ENCODE measurements around the gene LMNB1. TPM values are rescaled to one million over a fixed set of nuclear protein-coding genes. Genes with fewer than 3 reads are reported as not detected.

LMNB1 gene
- total RNA-seq, 1 experiment from 2014 or later = 119 TPM

DNA sequence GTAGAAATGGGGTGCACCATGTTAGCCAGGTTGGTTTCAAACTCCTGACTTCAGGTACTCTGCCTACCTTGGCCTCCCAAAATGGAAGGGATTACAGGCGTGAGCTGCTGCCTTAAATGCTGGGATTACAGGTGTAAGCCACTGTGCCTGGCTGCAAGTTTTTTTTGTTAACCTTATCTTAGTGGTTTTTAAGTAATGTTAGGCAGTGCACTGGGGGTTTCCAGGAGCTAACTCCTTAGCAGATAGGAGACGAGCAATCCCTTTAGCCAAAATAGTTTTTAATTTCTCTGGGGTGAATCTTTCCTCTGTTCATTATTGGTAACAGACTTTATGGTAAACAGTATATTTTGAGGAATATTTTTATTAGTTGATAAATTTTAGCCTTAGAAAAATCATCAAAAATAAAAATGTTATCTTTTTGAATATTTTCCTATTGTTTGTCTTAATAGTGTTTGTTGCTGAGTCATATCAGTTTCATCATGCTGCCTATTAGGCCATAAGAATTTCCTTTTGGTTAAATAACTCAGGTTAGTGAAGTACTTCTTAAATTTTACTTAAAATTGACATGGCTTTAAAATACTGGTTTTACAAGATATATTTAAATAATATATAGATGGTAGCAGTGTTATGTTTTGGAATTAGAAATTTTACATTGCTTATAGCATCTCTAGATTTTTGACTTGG, 37.9 kb downstream of the LMNB1 start:
- intact Hi-C loops (cut with micrococcal nuclease) = no loop called here
- BruUV-seq (replicated peaks) = no TSS peak
- Histone ChIP-seq H3K9me2 (replicated peaks; ENCODE audit: low read length) (no peaks in the 10 kb centered on the region), H3K9me3 (ENCODE audit: low read length) (no peaks in the 10 kb centered on the region), H3K4me3 (ENCODE audit: low read length) (no peak overlapping the region), H3K27me3 (ENCODE audit: low read length) (no peaks in the 10 kb centered on the region), H3K27ac (ENCODE audit: low read length) (no peak overlapping the region), H3K79me2 (ENCODE audit: low read length) (peaks cover 45% of the 10 kb centered on the region), H3K4me1 (ENCODE audit: insufficient read depth, low read length) (peaks cover 8% of the 10 kb centered on the region), H3K4me2 (ENCODE audit: low read length) (no peak overlapping the region), H4K20me1 (ENCODE audit: low read length) (peaks cover 12% of the 10 kb centered on the region; the same call in 1 of the 2 replicates), H3F3A (ENCODE audit: low read length, unreplicated experiment) (peaks cover 4% of the 10 kb centered on the region), H2AFZ (ENCODE audit: low read length) (no peak overlapping the region), H3K36me3 (ENCODE audit: low read depth, low read length) (peaks cover 72% of the 10 kb centered on the region), H3K9ac (ENCODE audit: low read length) (no peak overlapping the region)
- ChIA-PET POLR2A (ENCODE audit: unreplicated experiment) (no interaction called here), CTCF (no interaction called here)
- TF ChIP-seq EZH2 (IDR thresholded peaks at IDR 0.05; ENCODE audit: low read length, unreplicated experiment) = no peak
- TF ChIP-seq, protein P1, sequence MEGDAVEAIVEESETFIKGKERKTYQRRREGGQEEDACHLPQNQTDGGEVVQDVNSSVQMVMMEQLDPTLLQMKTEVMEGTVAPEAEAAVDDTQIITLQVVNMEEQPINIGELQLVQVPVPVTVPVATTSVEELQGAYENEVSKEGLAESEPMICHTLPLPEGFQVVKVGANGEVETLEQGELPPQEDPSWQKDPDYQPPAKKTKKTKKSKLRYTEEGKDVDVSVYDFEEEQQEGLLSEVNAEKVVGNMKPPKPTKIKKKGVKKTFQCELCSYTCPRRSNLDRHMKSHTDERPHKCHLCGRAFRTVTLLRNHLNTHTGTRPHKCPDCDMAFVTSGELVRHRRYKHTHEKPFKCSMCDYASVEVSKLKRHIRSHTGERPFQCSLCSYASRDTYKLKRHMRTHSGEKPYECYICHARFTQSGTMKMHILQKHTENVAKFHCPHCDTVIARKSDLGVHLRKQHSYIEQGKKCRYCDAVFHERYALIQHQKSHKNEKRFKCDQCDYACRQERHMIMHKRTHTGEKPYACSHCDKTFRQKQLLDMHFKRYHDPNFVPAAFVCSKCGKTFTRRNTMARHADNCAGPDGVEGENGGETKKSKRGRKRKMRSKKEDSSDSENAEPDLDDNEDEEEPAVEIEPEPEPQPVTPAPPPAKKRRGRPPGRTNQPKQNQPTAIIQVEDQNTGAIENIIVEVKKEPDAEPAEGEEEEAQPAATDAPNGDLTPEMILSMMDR (conservative IDR thresholded peaks at IDR 0.05; ENCODE audit: low read depth, low read length) = no peak
- TF ChIP-seq EZH2phosphoT487 (IDR thresholded peaks at IDR 0.05; ENCODE audit: borderline replicate concordance, low read length) = no peak
- ATAC-seq = peak; percentile 31; the same call in 1 of the 2 replicates
- DNase-seq = peak; percentile 10

DNA sequence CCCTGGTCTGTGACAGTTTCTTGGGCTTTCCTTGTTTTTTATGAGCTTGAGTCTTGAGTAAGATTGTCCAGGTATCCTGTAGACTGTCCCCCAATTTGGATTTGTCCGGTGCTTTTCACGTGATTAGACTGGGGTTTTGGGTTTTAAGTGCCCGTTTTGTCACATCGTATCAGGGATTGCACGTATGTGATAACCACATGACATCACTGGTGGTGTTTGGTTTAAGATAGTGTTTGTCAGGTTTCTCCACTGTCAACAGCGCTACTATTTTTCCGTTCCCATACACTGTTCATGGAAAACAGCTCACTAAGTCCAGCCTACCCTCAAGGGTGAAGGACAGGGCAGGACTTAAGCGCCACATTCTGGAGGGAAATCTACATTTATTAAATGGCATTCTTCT, 39.7 kb downstream of the LMNB1 start:
- POLR2A ChIA-PET (ENCODE audit: unreplicated experiment) = no interaction called here
- Histone ChIP-seq H3K4me1 (ENCODE audit: insufficient read depth, low read length) (peaks cover 8% of the 10 kb centered on the region), H3K4me3 (ENCODE audit: low read length) (no peak overlapping the region), H2AFZ (ENCODE audit: low read length) (no peak overlapping the region), H3K36me3 (ENCODE audit: low read depth, low read length) (peaks cover 67% of the 10 kb centered on the region), H3K9ac (ENCODE audit: low read length) (no peak overlapping the region), H3K9me3 (ENCODE audit: low read length) (no peaks in the 10 kb centered on the region), H3F3A (ENCODE audit: low read length, unreplicated experiment) (no peaks in the 10 kb centered on the region), H3K79me2 (ENCODE audit: low read length) (peaks cover 41% of the 10 kb centered on the region), H3K27me3 (ENCODE audit: low read length) (no peaks in the 10 kb centered on the region), H3K9me2 (replicated peaks; ENCODE audit: low read length) (no peaks in the 10 kb centered on the region), H4K20me1 (ENCODE audit: low read length) (0 out of 2 replicates have a peak, but pooled peaks cover 12% of the 10 kb centered on the region), H3K4me2 (ENCODE audit: low read length) (no peak overlapping the region), H3K27ac (ENCODE audit: low read length) (no peak overlapping the region)
- DNase-seq = no peak
- CTCF ChIA-PET = no interaction called here
- no peak for TF ChIP-seq EZH2 (IDR thresholded peaks at IDR 0.05; ENCODE audit: low read length, unreplicated experiment)
- TF ChIP-seq, protein P1 (conservative IDR thresholded peaks at IDR 0.05; ENCODE audit: low read depth, low read length) = no peak
- TF ChIP-seq EZH2phosphoT487 (IDR thresholded peaks at IDR 0.05; ENCODE audit: borderline replicate concordance, low read length) = no peak
- no TSS peak for BruUV-seq (replicated peaks)
- intact Hi-C loops (cut with micrococcal nuclease) = no loop called here
- ATAC-seq = no peak

DNA sequence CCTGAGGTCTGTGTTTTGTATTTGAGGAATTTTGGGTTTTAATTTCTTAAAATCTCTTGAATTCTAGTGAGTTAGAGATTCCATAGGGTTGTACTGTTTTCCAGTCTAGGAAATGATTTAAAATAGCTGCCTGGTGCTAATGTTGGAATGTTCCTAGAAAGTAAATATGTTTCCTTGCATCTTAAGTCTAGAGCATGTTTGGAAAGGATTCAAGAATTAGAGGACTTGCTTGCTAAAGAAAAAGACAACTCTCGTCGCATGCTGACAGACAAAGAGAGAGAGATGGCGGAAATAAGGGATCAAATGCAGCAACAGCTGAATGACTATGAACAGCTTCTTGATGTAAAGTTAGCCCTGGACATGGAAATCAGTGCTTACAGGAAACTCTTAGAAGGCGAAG, 41.8 kb downstream of the LMNB1 start:
- Histone ChIP-seq H2AFZ (ENCODE audit: low read length) (no peak overlapping the region), H4K20me1 (ENCODE audit: low read length) (0 out of 2 replicates have a peak, but pooled peaks cover 12% of the 10 kb centered on the region), H3K9me3 (ENCODE audit: low read length) (no peaks in the 10 kb centered on the region), H3K4me2 (ENCODE audit: low read length) (no peak overlapping the region), H3K79me2 (ENCODE audit: low read length) (peaks cover 43% of the 10 kb centered on the region), H3K4me1 (ENCODE audit: insufficient read depth, low read length) (peaks cover 8% of the 10 kb centered on the region), H3K9ac (ENCODE audit: low read length) (no peak overlapping the region), H3K27me3 (ENCODE audit: low read length) (no peaks in the 10 kb centered on the region), H3K4me3 (ENCODE audit: low read length) (no peak overlapping the region), H3F3A (ENCODE audit: low read length, unreplicated experiment) (no peaks in the 10 kb centered on the region), H3K36me3 (ENCODE audit: low read depth, low read length) (peaks cover 67% of the 10 kb centered on the region), H3K27ac (ENCODE audit: low read length) (no peak overlapping the region), H3K9me2 (replicated peaks; ENCODE audit: low read length) (no peaks in the 10 kb centered on the region)
- TF ChIP-seq, protein P1 (conservative IDR thresholded peaks at IDR 0.05; ENCODE audit: low read depth, low read length) = no peak
- TF ChIP-seq EZH2 (IDR thresholded peaks at IDR 0.05; ENCODE audit: low read length, unreplicated experiment) (no peak), EZH2phosphoT487 (IDR thresholded peaks at IDR 0.05; ENCODE audit: borderline replicate concordance, low read length) (no peak)
- ATAC-seq = no peak
- POLR2A ChIA-PET (ENCODE audit: unreplicated experiment) = no interaction called here
- DNase-seq = no peak
- CTCF ChIA-PET = no interaction called here
- BruUV-seq (replicated peaks) = no TSS peak
- intact Hi-C loops (cut with micrococcal nuclease) = no loop called here
